Activated T-helper 9 cell treated with anti-CD3 and anti-CD28 coated beads, Interleukin-2, amount 50 U/mL, for 16 hours (primary cell): ENCODE results near the gene SLC43A2.
"Not testable (repeated sequence)": the region's sequence is repeated elsewhere in the genome, so short reads cannot be mapped to it uniquely, and the experiment has no call there.

Experiments
- DNase-seq: peaks from one replicate; pipeline ENCODE4 v3.0.0-alpha.2; 2020; ENCODE audit warnings: low read depth

Gene SLC43A2

GRCh38 chr17:1535737-1536136, 92.9 kb downstream of the SLC43A2 start:
- DNase-seq = no peak

- DNase-seq = no peak
These were observed 94.8 kb downstream of the SLC43A2 start for GRCh38 chr17:1533661-1534325.

- DNase-seq = peak; percentile 10
These were observed 95.6 kb downstream of the SLC43A2 start for GRCh38 chr17:1532836-1533602.

- DNase-seq = no peak
These were observed 98.8 kb downstream of the SLC43A2 start for GRCh38 chr17:1529863-1530262.

GRCh38 chr17:1526876-1527275, 101.8 kb downstream of the SLC43A2 start:
- DNase-seq = not testable (repeated sequence)

- DNase-seq = no peak
These were observed 106.0 kb downstream of the SLC43A2 start for GRCh38 chr17:1522626-1523025.

- DNase-seq = no peak
These were observed 107.5 kb downstream of the SLC43A2 start for GRCh38 chr17:1521086-1521640.

- no peak for DNase-seq
These were observed 109.0 kb downstream of the SLC43A2 start for GRCh38 chr17:1519678-1520077.
